NCI-H82 treated with DMSO at 0.1 percent for 48 hours (cell line): ENCODE data around the gene SP140L.
"Not testable (repeated sequence)": the region's sequence is repeated elsewhere in the genome, so short reads cannot be mapped to it uniquely, and the experiment has no call there.

ENCODE experiments used
- DNase-seq: peaks from one replicate; lab custom pipeline; 2025; ENCODE audit not compliant: unreplicated experiment; lab: John Stamatoyannopoulos, UW

SP140L gene

GRCh38 chr2:230323385-230324106 is 3.4 kb upstream of the SP140L start:
- no peak for DNase-seq

- DNase-seq = no peak
Observed at GRCh38 chr2:230324503-230324902, 2.5 kb upstream of the SP140L start.

DNA sequence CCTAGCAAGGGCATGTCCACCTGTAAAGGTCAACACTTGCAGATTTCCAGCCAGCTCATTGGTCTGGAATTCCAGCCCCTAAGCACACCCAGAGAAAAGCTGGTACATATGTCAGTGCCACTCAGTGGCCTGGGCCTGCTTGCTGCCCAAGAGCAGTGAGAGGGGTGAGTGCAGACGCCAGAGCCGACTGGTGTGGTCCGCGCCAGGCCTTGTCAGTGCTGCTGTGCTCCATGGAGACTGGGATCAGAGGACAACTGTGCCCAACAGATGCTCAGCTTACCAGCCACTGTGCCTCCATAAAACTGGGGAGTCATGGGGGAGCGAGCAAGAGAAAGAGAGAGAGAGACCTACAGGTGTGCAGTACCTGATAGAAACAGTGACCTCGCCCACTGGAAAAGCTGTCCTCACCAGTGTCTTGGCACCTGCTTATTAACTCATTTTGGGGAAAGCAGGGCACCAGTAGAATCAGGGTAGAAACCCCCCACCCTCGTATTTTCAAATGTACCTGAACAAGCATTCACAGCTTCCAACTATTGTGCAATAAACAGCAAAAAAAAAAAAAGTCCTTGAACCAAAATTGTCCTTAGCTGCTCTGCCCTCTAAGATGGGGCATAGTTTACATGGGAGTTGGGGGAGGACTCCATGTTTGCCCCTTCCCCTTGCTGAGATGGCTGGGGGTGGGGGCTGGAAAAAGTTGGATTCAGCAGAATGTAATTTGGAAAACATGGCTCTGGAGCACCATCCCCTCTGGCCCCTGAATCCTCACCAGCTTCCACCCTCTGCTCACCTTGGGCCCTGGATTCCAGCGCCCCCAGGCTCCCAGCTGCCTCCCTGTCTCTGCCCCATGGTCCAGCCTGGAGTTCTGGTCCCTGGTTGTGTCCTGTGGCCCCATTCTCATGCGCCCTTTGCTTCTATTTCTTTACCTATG is 1.4 kb upstream of the SP140L start:
- no peak for DNase-seq

DNA sequence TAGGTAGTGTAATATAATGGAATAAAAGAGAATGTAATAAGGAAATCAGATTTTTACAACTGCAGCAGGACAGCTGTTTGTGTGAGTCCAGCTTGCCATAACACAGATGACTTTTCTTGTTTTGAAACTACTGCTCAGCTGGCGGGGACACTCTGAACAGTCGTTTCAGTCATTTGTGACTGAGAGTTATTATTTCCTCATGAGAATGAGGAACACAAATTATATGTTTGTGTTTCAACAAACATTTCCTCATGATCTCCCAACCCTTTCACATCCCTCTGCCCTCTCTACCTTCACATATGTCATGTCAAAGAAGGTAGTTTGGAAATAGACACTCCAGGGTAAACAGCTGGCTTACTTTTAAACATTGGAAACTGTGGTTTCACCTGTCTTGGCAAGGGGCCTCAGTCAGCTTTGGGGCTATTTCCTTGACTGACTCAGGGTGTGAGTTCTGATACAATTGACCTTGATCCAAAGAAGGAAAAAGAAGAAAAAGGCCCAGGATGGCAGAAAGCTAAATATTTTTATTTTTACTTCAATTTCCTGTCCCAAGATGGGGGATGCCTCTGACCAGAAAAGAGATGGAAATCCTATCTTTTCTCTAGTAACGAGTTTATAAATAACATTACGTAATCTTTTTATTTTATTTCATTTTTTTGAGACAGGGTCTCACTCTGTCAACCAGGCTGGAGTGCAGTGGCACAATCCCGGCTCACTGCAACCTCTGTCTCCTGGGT is 593 bp downstream of the SP140L start:
- no peak for DNase-seq

DNA sequence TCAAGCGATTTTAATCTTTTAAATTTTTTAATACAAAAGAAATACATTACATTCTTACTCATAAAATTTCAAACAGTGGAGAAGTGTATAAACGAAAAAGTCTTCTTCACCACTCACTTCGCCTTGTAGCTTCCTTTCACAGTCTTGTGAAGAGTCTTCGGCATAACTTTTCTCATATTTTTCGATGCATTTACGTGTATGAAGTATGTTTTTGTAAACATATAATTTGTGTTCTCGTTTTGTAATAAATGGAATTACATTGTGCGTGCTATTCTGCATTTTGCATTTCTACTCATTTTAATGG is 1.1 kb downstream of the SP140L start:
- no peak for DNase-seq

GRCh38 chr2:230329946-230330605 is 3.1 kb downstream of the SP140L start:
- DNase-seq = no peak

DNA sequence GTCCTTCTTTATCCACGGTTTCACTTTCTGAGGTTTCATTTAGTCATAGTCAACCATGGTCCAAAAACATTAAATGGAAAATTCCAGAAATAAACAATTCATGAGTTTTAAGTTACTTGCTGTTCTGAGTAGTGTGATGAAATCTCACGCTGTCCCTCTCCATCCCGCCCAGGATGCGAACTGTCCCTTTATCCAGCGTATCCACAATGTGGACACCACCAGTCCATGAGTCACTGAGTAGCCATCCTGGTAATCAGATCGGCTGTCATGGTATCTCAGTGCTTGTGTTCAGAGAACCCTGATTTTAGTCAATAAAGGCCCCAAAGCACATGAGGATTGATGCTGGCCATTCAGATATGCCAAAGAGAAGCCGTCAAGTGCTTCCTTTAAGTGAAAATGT is 3.7 kb downstream of the SP140L start:
- no peak for DNase-seq

DNA sequence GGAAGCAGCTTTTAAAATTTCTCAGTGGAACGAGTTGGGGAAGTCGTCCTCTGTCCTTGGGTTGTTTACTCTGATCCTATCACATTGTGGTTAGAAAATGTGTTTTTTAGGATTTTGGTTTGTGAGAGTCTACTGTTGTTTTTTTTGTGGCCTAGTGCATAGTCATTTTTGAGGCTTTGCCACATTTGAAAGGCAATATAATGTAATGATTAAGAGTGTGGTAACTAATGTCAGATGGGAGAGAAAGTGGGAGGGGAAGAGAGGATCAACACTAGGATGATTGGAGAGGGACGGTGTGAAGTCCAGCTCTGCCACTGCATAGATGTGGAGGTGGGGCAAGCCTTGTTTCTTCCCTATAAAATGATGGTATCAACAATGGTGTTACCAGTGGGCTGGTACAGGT is 8.5 kb downstream of the SP140L start:
- DNase-seq = no peak

- DNase-seq = no peak
Observed at GRCh38 chr2:230335864-230336506, 9.0 kb downstream of the SP140L start.

- not testable (repeated sequence) for DNase-seq
Observed at GRCh38 chr2:230341936-230342528, 15.0 kb downstream of the SP140L start.

DNA sequence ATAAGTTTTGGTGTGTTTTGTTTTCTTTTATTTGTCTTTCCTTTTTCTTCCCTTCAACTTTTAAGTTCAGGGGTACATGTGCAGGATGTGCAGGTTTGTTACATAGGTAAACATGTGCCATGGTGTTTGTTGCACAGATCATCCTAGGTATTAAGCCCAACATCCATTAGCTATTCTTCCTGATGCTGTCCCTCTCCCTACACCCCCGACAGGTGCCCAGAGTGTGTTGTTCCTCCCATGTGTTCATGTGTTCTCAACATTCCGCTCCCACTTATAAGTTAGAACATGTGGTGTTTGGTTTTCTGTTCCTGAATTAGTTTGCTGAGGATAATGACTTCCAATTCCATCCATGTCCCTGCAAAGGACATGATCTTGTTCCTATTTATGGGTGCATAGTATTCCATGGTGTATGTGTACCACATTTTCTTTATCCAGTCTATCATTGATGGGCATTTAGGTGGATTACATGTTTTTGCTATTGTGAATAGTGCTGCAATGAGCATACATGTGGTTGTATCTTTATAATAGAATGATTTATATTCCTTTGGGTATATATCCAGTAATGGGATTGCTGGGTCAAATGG is 16.1 kb downstream of the SP140L start:
- not testable (repeated sequence) for DNase-seq

DNA sequence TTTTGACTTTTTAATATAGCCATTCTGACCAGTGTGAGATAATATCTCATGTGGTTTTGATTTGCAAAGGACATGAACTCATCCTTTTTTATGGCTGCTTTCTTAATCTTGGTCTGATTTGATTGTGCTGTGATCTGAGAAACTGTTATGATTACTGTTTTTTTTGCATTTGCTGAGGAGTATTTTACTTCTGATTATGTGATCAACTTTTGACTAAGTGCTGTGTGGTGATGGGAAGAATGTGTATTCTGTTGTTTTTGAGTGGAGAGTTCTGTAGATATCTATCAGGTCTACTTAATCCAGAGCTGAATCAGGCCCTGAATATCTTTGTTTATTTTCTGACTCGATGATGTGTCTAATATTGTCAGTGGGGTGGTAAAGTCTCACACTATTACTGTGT is 16.8 kb downstream of the SP140L start:
- DNase-seq = no peak

DNA sequence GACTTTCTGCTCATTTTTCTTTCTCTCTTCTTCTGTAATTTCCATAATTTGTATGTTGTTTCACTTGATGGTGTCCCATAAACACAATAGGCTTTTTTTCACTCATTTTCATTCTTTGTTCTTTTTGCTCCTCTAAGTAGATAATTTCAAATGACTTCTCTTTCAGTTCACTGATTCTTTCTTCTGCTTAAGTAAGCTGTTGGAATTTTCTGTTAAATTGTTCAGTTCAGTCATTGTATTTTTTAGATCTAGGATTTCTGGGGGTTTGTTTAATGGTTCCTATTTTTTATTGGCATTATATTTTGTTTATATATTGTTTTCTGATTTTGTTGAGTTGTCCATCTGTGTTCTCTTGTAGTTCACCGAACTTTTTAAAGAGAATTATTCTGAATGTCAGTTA is 19.5 kb downstream of the SP140L start:
- no peak for DNase-seq

- DNase-seq = no peak
Observed at GRCh38 chr2:230346921-230347533, 20.0 kb downstream of the SP140L start.

- DNase-seq = no peak
Observed at GRCh38 chr2:230347659-230348305, 20.8 kb downstream of the SP140L start.

GRCh38 chr2:230348787-230349186 is 21.8 kb downstream of the SP140L start:
- no peak for DNase-seq

- no peak for DNase-seq
Observed at GRCh38 chr2:230356084-230356483, 29.1 kb downstream of the SP140L start.

DNA sequence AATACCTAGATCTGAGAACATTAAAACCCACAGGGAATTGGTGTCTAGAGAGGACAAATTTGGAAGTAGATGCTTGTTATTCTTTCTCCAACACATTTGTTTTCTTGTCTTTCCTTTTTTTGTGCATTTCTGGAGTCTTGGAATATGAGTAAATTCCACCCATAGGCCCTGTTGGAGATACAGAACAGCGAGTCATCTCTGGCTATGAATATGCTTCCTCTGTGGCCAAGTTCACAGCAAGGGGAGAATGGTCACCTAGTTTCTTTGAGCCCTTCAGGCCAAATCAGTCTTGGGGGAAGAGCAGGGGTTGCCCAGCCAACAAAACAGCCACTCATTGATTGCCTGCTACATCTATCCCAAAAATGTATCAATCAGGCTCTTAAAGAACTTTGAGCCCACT is 31.3 kb downstream of the SP140L start:
- DNase-seq = no peak

DNA sequence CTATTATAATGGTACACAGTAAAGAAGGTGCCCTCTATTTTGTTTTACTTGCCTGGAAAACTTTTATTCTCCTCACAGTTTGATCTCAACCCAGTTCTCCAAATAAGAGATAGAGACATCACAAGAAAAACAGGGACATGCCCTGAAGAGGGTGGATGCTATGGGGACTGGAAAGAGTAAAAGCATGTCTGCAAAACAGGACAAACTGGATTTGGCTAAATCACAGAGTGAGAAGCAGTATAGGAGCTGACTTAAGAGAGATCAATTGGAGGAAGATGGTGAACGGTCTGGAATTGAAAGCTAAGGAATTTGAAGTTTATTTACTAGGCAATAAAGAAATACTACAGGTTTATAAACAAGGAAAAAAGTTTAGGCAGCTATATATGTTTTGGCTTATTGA is 33.0 kb downstream of the SP140L start:
- no peak for DNase-seq
